IMR-90 (cell line): ENCODE results near the gene NIPA2. TPM values are rescaled to one million over a fixed set of nuclear protein-coding genes. Genes with fewer than 3 reads are reported as not detected.

Source experiments
- ATAC-seq: fragments of 200-7000 bp; cut with Tn5 transposase; 2 replicates; pipeline ENCODE4 v1.9.1; 2020; ENCODE audit warnings: low read depth, mild to moderate bottlenecking, moderate library complexity
- BruUV-seq: library from RNA; stranded (reverse); fragments of 400-500 nt; replicated peaks from 2 replicates; lab custom pipeline; 2021; lab: Mats Ljungman, UMichigan
- CTCF ChIA-PET: fragments of 300-600 bp; formaldehyde crosslinking; extraction: SDS; loops from one replicate; lab custom pipeline; 2021; ENCODE audit warnings: antibody characterized with exemption; lab: Yijun Ruan, JAX
- POLR2A ChIA-PET: fragments of 300-600 bp; sonication (Branson Sonifier 250); formaldehyde crosslinking; loops from one replicate; lab custom pipeline; 2022; ENCODE audit warnings: antibody characterized with exemption; ENCODE audit not compliant: unreplicated experiment; lab: Charles Lee
- DNase-seq: peaks from one replicate; pipeline ENCODE4 v3.0.0; 2013
- H2AFZ ChIP-seq: replicated peaks from 2 replicates; pipeline ENCODE3; 2013; ENCODE audit warnings: low read length, mild to moderate bottlenecking; ENCODE audit not compliant: poor library complexity
- H2AK5ac ChIP-seq: 2 replicates; pipeline ENCODE4 v1.6.1; 2013; ENCODE audit warnings: low read depth, low read length, inconsistent platforms
- H2AK9ac ChIP-seq: replicated peaks from 2 replicates; pipeline ENCODE3; 2013; ENCODE audit warnings: mild to moderate bottlenecking, low read depth, low read length, moderate library complexity; ENCODE audit not compliant: poor library complexity
- H2BK120ac ChIP-seq: 2 replicates; pipeline ENCODE4 v1.6.1; 2013; ENCODE audit warnings: low read depth, low read length, inconsistent platforms
- H2BK15ac ChIP-seq: 3 replicates; pipeline ENCODE4 v1.6.1; 2013; ENCODE audit warnings: low read depth, low read length, inconsistent platforms
- H2BK20ac ChIP-seq: 2 replicates; pipeline ENCODE4 v1.6.1; 2013; ENCODE audit warnings: low read depth, mild to moderate bottlenecking, inconsistent platforms, low read length, moderate library complexity
- H2BK5ac ChIP-seq: 2 replicates; pipeline ENCODE4 v1.6.1; 2013; ENCODE audit warnings: mild to moderate bottlenecking, low read depth, low read length, inconsistent platforms; ENCODE audit not compliant: poor library complexity, severe bottlenecking
- H3K14ac ChIP-seq: replicated peaks from 2 replicates; pipeline ENCODE4 v1.6.1; 2013; ENCODE audit warnings: low read depth, low read length, inconsistent platforms
- H3K18ac ChIP-seq: 2 replicates; pipeline ENCODE4 v1.6.1; 2013; ENCODE audit warnings: low read depth, low read length, control low read depth
- H3K23ac ChIP-seq: 2 replicates; pipeline ENCODE4 v1.6.1; 2013; ENCODE audit warnings: low read depth, low read length, inconsistent platforms
- H3K27ac ChIP-seq: 2 replicates; pipeline ENCODE4 v1.5.1; 2013; ENCODE audit warnings: mild to moderate bottlenecking, control low read depth, low read length; ENCODE audit not compliant: insufficient read depth
- H3K27me3 ChIP-seq: 2 replicates; pipeline ENCODE4 v1.6.1; 2013; ENCODE audit warnings: low read length; ENCODE audit not compliant: control insufficient read depth, insufficient read depth
- H3K36me3 ChIP-seq: 2 replicates; pipeline ENCODE4 v1.6.1; 2013; ENCODE audit warnings: low read length, mixed read lengths; ENCODE audit not compliant: control insufficient read depth, insufficient read depth
- H3K4ac ChIP-seq: 2 replicates; pipeline ENCODE4 v1.6.1; 2013; ENCODE audit warnings: low read depth, low read length, inconsistent platforms
- H3K4me1 ChIP-seq: 2 replicates; pipeline ENCODE4 v1.6.1; 2013; ENCODE audit warnings: low read length, mixed read lengths; ENCODE audit not compliant: control insufficient read depth, insufficient read depth
- H3K4me2 ChIP-seq: 2 replicates; pipeline ENCODE4 v1.6.1; 2013; ENCODE audit warnings: low read depth, mild to moderate bottlenecking, control low read depth, low read length, moderate library complexity
- H3K4me3 ChIP-seq: 2 replicates; pipeline ENCODE4 v1.5.1; 2013; ENCODE audit warnings: low read depth, mild to moderate bottlenecking, control low read depth, low read length, moderate library complexity; ENCODE audit not compliant: insufficient read depth
- H3K56ac ChIP-seq: 2 replicates; pipeline ENCODE4 v1.6.1; 2013; ENCODE audit warnings: low read length, inconsistent platforms; ENCODE audit not compliant: insufficient read depth; ENCODE audit errors: extremely low read depth
- H3K79me1 ChIP-seq, 2 experiments: 2 replicates each; pipeline ENCODE4 v1.6.1; 2013; ENCODE audit warnings: low read length in 2 of 2, inconsistent platforms in 1 of 2, low read depth in 1 of 2
- H3K9ac ChIP-seq: 2 replicates; pipeline ENCODE4 v1.6.1; 2013; ENCODE audit warnings: low read depth, low read length, control low read depth
- H3K9me1 ChIP-seq: 2 replicates; pipeline ENCODE4 v1.6.1; 2013; ENCODE audit warnings: low read length, inconsistent platforms; ENCODE audit not compliant: insufficient read depth
- H3K9me3 ChIP-seq: 2 replicates; pipeline ENCODE4 v1.6.1; 2013; ENCODE audit warnings: low read length; ENCODE audit not compliant: control insufficient read depth, insufficient read depth
- H4K20me1 ChIP-seq: 2 replicates; pipeline ENCODE4 v1.6.1; 2013; ENCODE audit warnings: low read length, inconsistent platforms; ENCODE audit not compliant: insufficient read depth
- H4K5ac ChIP-seq: 2 replicates; pipeline ENCODE4 v1.6.1; 2013; ENCODE audit warnings: mild to moderate bottlenecking, low read depth, low read length, control low read depth
- H4K8ac ChIP-seq, 2 experiments: 2 replicates each; pipeline ENCODE4 v1.6.1; 2013; ENCODE audit warnings: low read depth in 2 of 2, low read length in 2 of 2, control low read depth in 1 of 2, inconsistent platforms in 1 of 2
- H4K91ac ChIP-seq: 2 replicates; pipeline ENCODE4 v1.6.1; 2013; ENCODE audit warnings: low read depth, low read length, inconsistent platforms; ENCODE audit not compliant: insufficient read depth
- CEBPB ChIP-seq: IDR thresholded peaks from 2 replicates; pipeline ENCODE4 v1.6.1; 2012; ENCODE audit warnings: low read depth, low read length, improper control_type of control experiment
- CHD1 ChIP-seq: IDR thresholded peaks from 2 replicates; pipeline ENCODE4 v1.6.1; 2012; ENCODE audit warnings: low read depth, low read length, improper control_type of control experiment
- CTCF ChIP-seq: conservative IDR thresholded peaks from 2 replicates; pipeline ENCODE4 v1.5.1; 2012; ENCODE audit warnings: mild to moderate bottlenecking, low read depth, low read length, improper control_type of control experiment
- ELK1 ChIP-seq: fragments of 150-350 bp; IDR thresholded peaks from 2 replicates; pipeline ENCODE4 v1.6.1; 2016; ENCODE audit warnings: low read depth, mild to moderate bottlenecking, low read length, moderate library complexity, borderline replicate concordance
- FOS ChIP-seq: fragments of 150-350 bp; IDR thresholded peaks from 2 replicates; pipeline ENCODE4 v1.6.1; 2016; ENCODE audit warnings: low read depth, low read length
- MAZ ChIP-seq: IDR thresholded peaks from 2 replicates; pipeline ENCODE4 v1.6.1; 2012; ENCODE audit warnings: low read depth, mild to moderate bottlenecking, low read length, improper control_type of control experiment, moderate library complexity, borderline replicate concordance
- POLR2A ChIP-seq: IDR thresholded peaks from 2 replicates; pipeline ENCODE4 v1.6.1; 2012; ENCODE audit warnings: mild to moderate bottlenecking, low read depth, low read length
- RAD21 ChIP-seq: IDR thresholded peaks from 2 replicates; pipeline ENCODE4 v1.6.1; 2012; ENCODE audit warnings: low read length, improper control_type of control experiment
- RFX5 ChIP-seq: IDR thresholded peaks from 2 replicates; pipeline ENCODE4 v1.8.0; 2012; ENCODE audit warnings: low read depth, mild to moderate bottlenecking, low read length, moderate library complexity
- SMC3 ChIP-seq: fragments of 150-350 bp; IDR thresholded peaks from 2 replicates; pipeline ENCODE4 v1.6.1; 2016; ENCODE audit warnings: low read depth, mild to moderate bottlenecking, antibody characterized with exemption, low read length, moderate library complexity
- WGBS, 2 experiments: methylation state at CpG; one replicate each; pipeline versions ENCODE4 v1.1.5 to v1.1.7; 2013; ENCODE audit warnings: missing lambda C conversion rate in 2 of 2; ENCODE audit not compliant: insufficient read length in 1 of 2; ENCODE audit errors: extremely low coverage in 2 of 2; 5-methylcytosine and 5-hydroxymethylcytosine counted together
- dilution Hi-C: fragments of 300-500 bp; cut with HindIII; formaldehyde crosslinking; loops from one replicate; pipeline ENCODE4 v1.14.3; 2018; ENCODE audit warnings: low sequenced_read_pairs; ENCODE audit not compliant: unreplicated experiment
- in situ Hi-C: fragments of 300-500 bp; cut with MboI; formaldehyde crosslinking; loops from 3 replicates; pipeline ENCODE4 v1.14.3; 2019; ENCODE audit warnings: low sequenced_read_pairs, inconsistent platforms, mixed read lengths
- intact Hi-C: fragments of 100-400 bp; cut with micrococcal nuclease; formaldehyde crosslinking; loops from 2 replicates; pipeline ENCODE4 v1.10.0; 2022
- polyA plus RNA-seq, 3 experiments: library from polyadenylated mRNA; depleted of rRNA; stranded (reverse); fragments of >200 nt; gene quantifications; 2 replicates each; pipeline ENCODE4 v1.2.3, GENCODE V29; 2012; ENCODE audit warnings: low replicate concordance in 1 of 3
- total RNA-seq: library from RNA; depleted of rRNA; stranded (reverse); fragments of >200 nt; gene quantifications from 2 replicates; pipeline ENCODE4 v1.2.3, GENCODE V29; 2012
- TF ChIP-seq, protein P1 (sequence below): fragments of 150-350 bp; IDR thresholded peaks from 2 replicates; pipeline ENCODE4 v1.6.1; 2017; ENCODE audit warnings: mild to moderate bottlenecking, antibody characterized with exemption, low read length, low read depth

NIPA2 gene
- total and polyA plus RNA-seq, 2 of the 4 experiments (the other 2 are of a cell fraction) = 33.0 to 38.0 TPM

DNA sequence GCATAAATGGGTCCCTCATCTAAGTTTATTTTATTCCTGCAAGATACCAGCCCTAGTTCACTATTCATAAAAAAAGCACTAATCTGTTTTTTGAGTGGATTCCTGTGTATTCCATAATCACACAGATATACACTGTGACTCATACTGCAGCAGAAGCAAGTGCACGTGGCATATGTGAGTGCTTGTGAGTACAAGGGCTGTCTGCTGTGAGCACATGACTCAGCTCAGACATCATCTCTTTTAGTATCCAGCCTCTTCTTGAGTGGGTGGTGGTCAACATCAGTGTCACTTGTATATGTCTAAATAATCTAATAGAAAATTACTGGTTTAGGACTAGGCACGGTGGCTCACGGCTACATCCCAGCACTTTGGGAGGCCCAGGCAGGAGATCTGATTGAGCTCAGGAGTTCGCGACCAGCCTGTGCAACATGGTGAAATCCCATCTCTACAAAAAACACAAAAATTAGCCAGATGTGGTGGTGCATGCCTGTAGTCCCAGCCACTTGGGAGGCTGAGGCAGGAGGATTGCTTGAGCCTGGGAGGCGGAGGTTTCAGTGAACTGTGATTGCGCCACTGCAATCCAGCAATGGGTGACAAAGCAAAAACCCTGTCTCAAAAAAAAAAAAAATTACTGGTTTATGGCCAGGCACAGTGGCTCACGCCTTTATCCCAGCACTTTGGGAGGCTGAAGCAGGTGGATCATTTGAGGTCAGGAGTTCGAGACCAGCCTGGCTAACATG lies 49.8 kb downstream of the NIPA2 start (continued):
- TF ChIP-seq SMC3 (no peak), FOS (peak; percentile 99)

DNA sequence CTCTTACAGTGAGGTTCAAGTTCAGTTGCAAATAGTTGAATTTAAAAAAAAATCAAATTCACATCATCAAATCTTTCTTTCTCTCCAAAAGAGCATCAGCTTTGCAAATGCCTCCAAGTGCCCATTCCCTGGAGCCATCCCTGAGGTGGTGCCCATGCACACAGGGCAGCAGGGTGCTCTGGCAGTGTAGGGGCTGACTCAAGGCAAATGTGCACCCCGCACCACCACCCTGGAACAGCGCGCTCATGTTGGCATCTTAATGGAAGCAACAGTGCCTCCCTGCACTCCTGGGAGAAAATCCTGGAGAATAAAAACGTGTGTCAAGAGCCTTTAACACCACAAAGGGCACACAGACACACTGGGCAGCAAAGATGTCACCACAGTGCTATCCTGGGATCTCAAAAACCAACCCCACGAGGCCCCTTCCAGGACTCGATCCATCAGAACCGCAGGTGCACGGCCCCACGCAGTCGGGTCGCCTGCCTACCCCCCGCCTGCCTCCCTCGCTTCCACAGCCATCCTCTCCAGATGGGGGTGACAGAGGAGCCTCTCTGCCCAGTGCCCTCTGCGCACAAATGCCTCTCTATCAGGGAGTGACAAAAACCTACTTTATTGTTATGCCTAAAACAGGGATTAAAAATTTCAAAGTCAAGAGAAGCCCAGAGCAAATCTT lies 50.8 kb downstream of the NIPA2 start:
- H3K56ac ChIP-seq = no peak overlapping the region
- H2AK9ac ChIP-seq = no peak overlapping the region
- H3K27me3 ChIP-seq = no peaks in the 10 kb centered on the region
- no peak overlapping the region for H3K14ac ChIP-seq
- POLR2A ChIA-PET = no interaction called here
- in situ Hi-C loops = no loop called here
- no TSS peak for BruUV-seq
- 80% methylated on average over 1 of the region's 14 CpGs; no CpG with 5 or more reads in 1 of the 2 experiments for WGBS, 2 experiments
- H3K36me3 ChIP-seq = peaks cover 28% of the 10 kb centered on the region
- H2BK15ac ChIP-seq = no peak overlapping the region
- no peak overlapping the region for H4K8ac ChIP-seq
- intact Hi-C loops = loop anchor here (5.0 kb wide), 1 partner anchor 52 kb away; the partner anchor contains the start of gene NIPA2
- CTCF ChIA-PET = interaction anchor here (0.9 kb wide), 1 partner anchor 29 kb away, joined by 4 read pairs; no protein-coding TSS in a partner anchor
- H4K20me1 ChIP-seq = peaks cover 16% of the 10 kb centered on the region
- DNase-seq (no peak), ATAC-seq (no peak)
- H2AFZ ChIP-seq = no peak overlapping the region
- no peak overlapping the region; the same call in 1 of the 2 replicates for H3K4ac ChIP-seq
- no peaks in the 10 kb centered on the region for H3K9me3 ChIP-seq
- peaks cover 10% of the 10 kb centered on the region for H3K9me1 ChIP-seq
- no peak overlapping the region for H4K5ac ChIP-seq
- dilution Hi-C loops = no loop called here
- peaks cover 7% of the 10 kb centered on the region for H3K4me1 ChIP-seq
- H4K91ac ChIP-seq = no peak overlapping the region; the same call in 1 of the 2 replicates
- no peak overlapping the region for H2BK120ac ChIP-seq
- no peak overlapping the region for H3K27ac ChIP-seq
- no peak overlapping the region for H3K9ac ChIP-seq
- no peak overlapping the region for H2BK20ac ChIP-seq
- H3K23ac ChIP-seq = no peak overlapping the region
- H2AK5ac ChIP-seq = peak overlapping the region; percentile 45; the same call in 1 of the 2 replicates
- H3K4me2 ChIP-seq = no peak overlapping the region
- H3K18ac ChIP-seq = no peak overlapping the region
- no peak overlapping the region for H2BK5ac ChIP-seq
- H3K79me1 ChIP-seq = peaks cover 15 to 29% of the 10 kb centered on the region in 2 experiments; a peak in 3 of 4 replicates
- H3K4me3 ChIP-seq = no peak overlapping the region
- no peak for TF ChIP-seq CTCF
- TF ChIP-seq RFX5 = no peak
- TF ChIP-seq CHD1 = no peak
- TF ChIP-seq MAZ = no peak
- TF ChIP-seq SMC3 = no peak
- TF ChIP-seq, protein P1, sequence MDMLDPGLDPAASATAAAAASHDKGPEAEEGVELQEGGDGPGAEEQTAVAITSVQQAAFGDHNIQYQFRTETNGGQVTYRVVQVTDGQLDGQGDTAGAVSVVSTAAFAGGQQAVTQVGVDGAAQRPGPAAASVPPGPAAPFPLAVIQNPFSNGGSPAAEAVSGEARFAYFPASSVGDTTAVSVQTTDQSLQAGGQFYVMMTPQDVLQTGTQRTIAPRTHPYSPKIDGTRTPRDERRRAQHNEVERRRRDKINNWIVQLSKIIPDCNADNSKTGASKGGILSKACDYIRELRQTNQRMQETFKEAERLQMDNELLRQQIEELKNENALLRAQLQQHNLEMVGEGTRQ = no peak
- TF ChIP-seq ELK1 = no peak
- TF ChIP-seq RAD21 = no peak
- no peak for TF ChIP-seq POLR2A
- no peak for TF ChIP-seq CEBPB
